ENCODE results near the gene SERPINB13. TPM values are rescaled to one million over a fixed set of nuclear protein-coding genes. Genes with fewer than 3 reads are reported as not detected.
"Not testable (repeated sequence)": the region's sequence is repeated elsewhere in the genome, so short reads cannot be mapped to it uniquely, and the experiment has no call there.

SERPINB13 gene
- total RNA-seq, 1 experiment from 2014 or later, result not detected

GRCh38 chr18:63588909-63589308 is 1.8 kb downstream of the SERPINB13 start:
- no peak for DNase-seq (ENCODE audit: extremely low read depth, low read depth)

- DNase-seq (ENCODE audit: extremely low read depth, low read depth), result no peak
These were observed 3.2 kb downstream of the SERPINB13 start for GRCh38 chr18:63590373-63590772.

- DNase-seq (ENCODE audit: extremely low read depth, low read depth), result no peak
These were observed 4.0 kb downstream of the SERPINB13 start for GRCh38 chr18:63590966-63591695.

GRCh38 chr18:63591725-63592124 is 4.6 kb downstream of the SERPINB13 start:
- no peak for DNase-seq (ENCODE audit: extremely low read depth, low read depth)

GRCh38 chr18:63592471-63592870 is 5.3 kb downstream of the SERPINB13 start:
- no peak for DNase-seq (ENCODE audit: extremely low read depth, low read depth)

- DNase-seq (ENCODE audit: extremely low read depth, low read depth), result no peak
These were observed 9.8 kb downstream of the SERPINB13 start for GRCh38 chr18:63596964-63597363.

- no peak for DNase-seq (ENCODE audit: extremely low read depth, low read depth)
These were observed 16.2 kb downstream of the SERPINB13 start for GRCh38 chr18:63603355-63603754.

GRCh38 chr18:63603772-63604171 is 16.6 kb downstream of the SERPINB13 start:
- DNase-seq (ENCODE audit: extremely low read depth, low read depth), result no peak

- no peak for DNase-seq (ENCODE audit: extremely low read depth, low read depth)
These were observed 17.8 kb downstream of the SERPINB13 start for GRCh38 chr18:63604791-63605567.

- DNase-seq (ENCODE audit: extremely low read depth, low read depth), result no peak
These were observed 19.4 kb downstream of the SERPINB13 start for GRCh38 chr18:63606526-63606925.

- no peak for DNase-seq (ENCODE audit: extremely low read depth, low read depth)
These were observed 26.3 kb downstream of the SERPINB13 start for GRCh38 chr18:63613420-63613819.

GRCh38 chr18:63617049-63617914 is 30.1 kb downstream of the SERPINB13 start:
- DNase-seq (ENCODE audit: extremely low read depth, low read depth), result no peak

GRCh38 chr18:63617915-63618234 is 30.7 kb downstream of the SERPINB13 start:
- DNase-seq (ENCODE audit: extremely low read depth, low read depth), result no peak

- no peak for DNase-seq (ENCODE audit: extremely low read depth, low read depth)
These were observed 32.5 kb downstream of the SERPINB13 start for GRCh38 chr18:63619661-63620060.

- DNase-seq (ENCODE audit: extremely low read depth, low read depth), result no peak
These were observed 37.7 kb downstream of the SERPINB13 start for GRCh38 chr18:63624863-63625262.

GRCh38 chr18:63626431-63626830 is 39.3 kb downstream of the SERPINB13 start:
- DNase-seq (ENCODE audit: extremely low read depth, low read depth), result no peak

- DNase-seq (ENCODE audit: extremely low read depth, low read depth), result no peak
These were observed 40.7 kb downstream of the SERPINB13 start for GRCh38 chr18:63627819-63628218.

GRCh38 chr18:63637703-63638102 is 50.6 kb downstream of the SERPINB13 start:
- no peak for DNase-seq (ENCODE audit: extremely low read depth, low read depth)

GRCh38 chr18:63641157-63641680 is 54.1 kb downstream of the SERPINB13 start:
- not testable (repeated sequence) for DNase-seq (ENCODE audit: extremely low read depth, low read depth)

GRCh38 chr18:63642668-63643356 is 55.7 kb downstream of the SERPINB13 start:
- not testable (repeated sequence) for DNase-seq (ENCODE audit: extremely low read depth, low read depth)
